A673 (cell line): ENCODE data around the gene CNN1. TPM values are rescaled to one million over a fixed set of nuclear protein-coding genes. Genes with fewer than 3 reads are reported as not detected.

Experiments used
- BruUV-seq: library from RNA; stranded (reverse); fragments of 400-500 nt; replicated peaks from 2 replicates; lab custom pipeline; 2021; lab: Mats Ljungman, UMichigan
- CTCF ChIA-PET: fragments of 300-600 bp; sonication (Branson Sonifier 250); formaldehyde crosslinking; loops from one replicate; lab custom pipeline; 2022; ENCODE audit warnings: antibody characterized with exemption; lab: Charles Lee
- POLR2A ChIA-PET: fragments of 300-600 bp; sonication (Branson Sonifier 250); formaldehyde crosslinking; loops from one replicate; lab custom pipeline; 2022; ENCODE audit warnings: antibody characterized with exemption; ENCODE audit not compliant: low non-redundant PET; lab: Charles Lee
- DNase-seq: peaks from one replicate; pipeline ENCODE4 v3.0.0-alpha.2; 2015; ENCODE audit warnings: low spot score
- H3K27ac ChIP-seq: fragments of 200-600 bp; sonication (generic); 2 replicates; pipeline ENCODE4 v1.5.1; 2016; ENCODE audit warnings: mixed run types, low read depth, mild to moderate bottlenecking, mixed read lengths, antibody characterized with exemption, low read length; ENCODE audit not compliant: poor library complexity, severe bottlenecking
- H3K27me3 ChIP-seq: fragments of 200-600 bp; sonication (generic); replicated peaks from 2 replicates; pipeline ENCODE4 v1.6.1; 2017; ENCODE audit warnings: mixed run types, low read depth, mild to moderate bottlenecking, mixed read lengths, antibody characterized with exemption, low read length; ENCODE audit not compliant: insufficient read depth, poor library complexity
- H3K36me3 ChIP-seq: fragments of 200-600 bp; sonication (generic); 2 replicates; pipeline ENCODE4 v1.6.1; 2016; ENCODE audit warnings: mixed run types, mild to moderate bottlenecking, mixed read lengths, antibody characterized with exemption, low read length; ENCODE audit not compliant: insufficient read depth, poor library complexity, severe bottlenecking
- H3K4me1 ChIP-seq: fragments of 200-600 bp; sonication (generic); 2 replicates; pipeline ENCODE4 v1.6.1; 2017; ENCODE audit warnings: mixed run types, mild to moderate bottlenecking, mixed read lengths, antibody characterized with exemption, low read length; ENCODE audit not compliant: insufficient read depth, poor library complexity, severe bottlenecking
- H3K4me3 ChIP-seq: fragments of 200-600 bp; sonication (generic); 2 replicates; pipeline ENCODE4 v1.5.1; 2016; ENCODE audit warnings: low read depth, mixed run types, mild to moderate bottlenecking, mixed read lengths, low read length; ENCODE audit not compliant: poor library complexity, severe bottlenecking
- H3K9me3 ChIP-seq: fragments of 200-600 bp; sonication (generic); 2 replicates; pipeline ENCODE4 v1.6.1; 2016; ENCODE audit warnings: mixed run types, low read depth, mild to moderate bottlenecking, mixed read lengths, antibody characterized with exemption, low read length; ENCODE audit not compliant: poor library complexity, severe bottlenecking
- EZH2 ChIP-seq: fragments of 200-600 bp; sonication (generic); IDR thresholded peaks from 2 replicates; pipeline ENCODE4 v1.6.1; 2017; ENCODE audit warnings: borderline replicate concordance, low read depth, mild to moderate bottlenecking, mixed read lengths, antibody characterized with exemption, low read length; ENCODE audit not compliant: poor library complexity, severe bottlenecking
- intact Hi-C: fragments of 100-400 bp; cut with micrococcal nuclease; formaldehyde crosslinking; loops from one replicate; pipeline ENCODE4 v1.10.0; 2022; ENCODE audit not compliant: unreplicated experiment
- total RNA-seq: library from RNA; stranded (reverse); gene quantifications from 2 replicates; pipeline ENCODE4 v1.2.3, GENCODE V29; 2021
- TF ChIP-seq, protein P1 (sequence below): fragments of 300-800, 200-600 bp; sonication (generic); conservative IDR thresholded peaks from 2 replicates; pipeline ENCODE4 v1.5.1; 2017; ENCODE audit warnings: low read depth, mild to moderate bottlenecking, antibody characterized with exemption, low read length, moderate library complexity, mixed read lengths

Gene CNN1
- total RNA-seq, 1 experiment from 2014 or later: 0.60 TPM

DNA sequence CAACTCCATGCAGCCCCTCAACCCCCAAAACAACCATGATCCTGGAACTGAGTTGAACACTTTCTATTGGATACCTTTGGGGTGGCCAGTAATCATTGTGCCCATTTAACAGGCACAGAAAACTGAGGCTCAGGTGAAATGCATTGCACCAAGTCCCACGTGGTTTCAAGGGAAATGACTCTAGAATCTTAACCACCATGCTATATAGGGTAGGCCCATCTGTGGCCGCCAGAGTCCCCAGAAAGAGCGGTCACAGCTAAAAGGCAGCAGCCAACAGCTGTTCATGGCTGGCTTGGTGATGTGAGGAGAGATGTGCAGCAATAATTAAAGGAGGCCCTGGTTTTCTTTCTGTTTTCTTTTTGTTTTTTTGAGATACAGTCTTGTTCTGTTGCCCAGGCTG is 2.6 kb downstream of the CNN1 start:
- Histone ChIP-seq H3K27me3 (no peaks in the 10 kb centered on the region), H3K9me3 (no peaks in the 10 kb centered on the region), H3K4me3 (no peak overlapping the region), H3K4me1 (peaks cover 10% of the 10 kb centered on the region), H3K27ac (no peak overlapping the region), H3K36me3 (no peaks in the 10 kb centered on the region)
- no TSS peak for BruUV-seq
- TF ChIP-seq, protein P1, sequence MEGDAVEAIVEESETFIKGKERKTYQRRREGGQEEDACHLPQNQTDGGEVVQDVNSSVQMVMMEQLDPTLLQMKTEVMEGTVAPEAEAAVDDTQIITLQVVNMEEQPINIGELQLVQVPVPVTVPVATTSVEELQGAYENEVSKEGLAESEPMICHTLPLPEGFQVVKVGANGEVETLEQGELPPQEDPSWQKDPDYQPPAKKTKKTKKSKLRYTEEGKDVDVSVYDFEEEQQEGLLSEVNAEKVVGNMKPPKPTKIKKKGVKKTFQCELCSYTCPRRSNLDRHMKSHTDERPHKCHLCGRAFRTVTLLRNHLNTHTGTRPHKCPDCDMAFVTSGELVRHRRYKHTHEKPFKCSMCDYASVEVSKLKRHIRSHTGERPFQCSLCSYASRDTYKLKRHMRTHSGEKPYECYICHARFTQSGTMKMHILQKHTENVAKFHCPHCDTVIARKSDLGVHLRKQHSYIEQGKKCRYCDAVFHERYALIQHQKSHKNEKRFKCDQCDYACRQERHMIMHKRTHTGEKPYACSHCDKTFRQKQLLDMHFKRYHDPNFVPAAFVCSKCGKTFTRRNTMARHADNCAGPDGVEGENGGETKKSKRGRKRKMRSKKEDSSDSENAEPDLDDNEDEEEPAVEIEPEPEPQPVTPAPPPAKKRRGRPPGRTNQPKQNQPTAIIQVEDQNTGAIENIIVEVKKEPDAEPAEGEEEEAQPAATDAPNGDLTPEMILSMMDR: no peak
- TF ChIP-seq EZH2: no peak
- DNase-seq: no peak
- ChIA-PET CTCF (no interaction called here), POLR2A (no interaction called here)
- intact Hi-C loops: no loop called here

DNA sequence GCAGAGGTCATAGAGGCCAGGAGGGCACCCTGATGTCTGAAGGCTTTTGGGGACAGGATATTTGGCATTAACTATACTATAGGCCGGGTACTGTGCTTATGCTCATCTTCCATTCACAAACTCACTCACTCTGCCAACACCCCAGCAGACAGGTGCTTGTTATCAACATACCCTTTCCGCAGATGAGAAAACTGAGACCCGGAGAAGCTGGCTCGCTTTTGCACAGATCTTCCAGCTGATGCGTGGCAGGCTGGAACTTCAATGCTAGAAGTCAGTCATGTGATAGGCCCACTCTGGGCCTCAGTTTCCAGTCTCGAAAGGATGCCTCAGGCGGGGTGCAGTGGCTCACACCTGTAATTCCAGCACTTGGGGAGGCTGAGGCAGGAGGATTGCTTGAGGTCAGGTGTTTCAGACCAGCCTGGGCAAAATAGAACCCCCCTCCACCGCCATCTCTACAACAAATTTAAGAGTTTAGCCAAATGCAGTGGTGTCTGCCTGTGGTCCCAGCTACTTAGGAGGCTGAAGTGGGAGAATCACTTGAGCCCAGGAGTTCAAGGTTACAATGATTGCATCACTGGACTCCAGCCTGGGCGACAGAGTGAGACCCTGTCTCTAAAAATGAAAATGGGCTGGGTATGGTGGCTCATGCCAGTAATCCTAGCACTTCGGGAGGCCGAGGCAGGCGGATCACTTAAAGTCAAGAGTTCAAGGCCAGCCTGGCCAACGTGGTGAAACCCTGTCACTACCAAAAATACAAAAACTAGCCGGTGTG is 9.5 kb downstream of the CNN1 start:
- H3K36me3 ChIP-seq: peaks cover 6% of the 10 kb centered on the region
- TF ChIP-seq, protein P1: no peak
- TF ChIP-seq EZH2: no peak
- H3K9me3 ChIP-seq: no peaks in the 10 kb centered on the region
- ChIA-PET POLR2A (no interaction called here), CTCF (interaction anchor here (0.6 kb wide), 1 partner anchor 12 kb away, joined by 4 read pairs; no protein-coding TSS in a partner anchor)
- no peak for DNase-seq
- H3K4me3 ChIP-seq: no peak overlapping the region
- no peak overlapping the region for H3K27ac ChIP-seq
- H3K4me1 ChIP-seq: no peaks in the 10 kb centered on the region
- BruUV-seq: no TSS peak
- H3K27me3 ChIP-seq: no peaks in the 10 kb centered on the region
- intact Hi-C loops: no loop called here

DNA sequence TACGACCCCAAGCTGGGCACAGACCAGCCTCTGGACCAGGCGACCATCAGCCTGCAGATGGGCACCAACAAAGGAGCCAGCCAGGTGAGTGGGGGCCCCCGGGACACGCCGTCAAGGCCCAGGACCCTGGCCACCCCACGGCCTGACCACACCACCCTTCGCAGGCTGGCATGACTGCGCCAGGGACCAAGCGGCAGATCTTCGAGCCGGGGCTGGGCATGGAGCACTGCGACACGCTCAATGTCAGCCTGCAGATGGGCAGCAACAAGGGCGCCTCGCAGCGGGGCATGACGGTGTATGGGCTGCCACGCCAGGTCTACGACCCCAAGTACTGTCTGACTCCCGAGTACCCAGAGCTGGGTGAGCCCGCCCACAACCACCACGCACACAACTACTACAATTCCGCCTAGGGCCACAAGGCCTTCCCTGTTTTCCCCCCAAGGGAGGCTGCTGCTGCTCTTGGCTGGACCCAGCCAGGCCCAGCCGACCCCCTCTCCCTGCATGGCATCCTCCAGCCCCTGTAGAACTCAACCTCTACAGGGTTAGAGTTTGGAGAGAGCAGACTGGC is 10.8 kb downstream of the CNN1 start:
- TF ChIP-seq EZH2: no peak
- TF ChIP-seq, protein P1: no peak
- no TSS peak for BruUV-seq
- H3K27me3 ChIP-seq: no peaks in the 10 kb centered on the region
- POLR2A ChIA-PET: interaction anchor here (0.7 kb wide), 1 partner anchor 36 kb away, joined by 10 read pairs; no protein-coding TSS in a partner anchor
- H3K36me3 ChIP-seq: peaks cover 16% of the 10 kb centered on the region
- intact Hi-C loops: no loop called here
- no peaks in the 10 kb centered on the region for H3K4me1 ChIP-seq
- no peak overlapping the region for H3K27ac ChIP-seq
- CTCF ChIA-PET: no interaction called here
- DNase-seq: no peak
- no peak overlapping the region for H3K4me3 ChIP-seq
- no peaks in the 10 kb centered on the region for H3K9me3 ChIP-seq
